Adrenal gland (tissue), 12 donors: ENCODE results near the gene HLA-DQB1. TPM values are rescaled to one million over a fixed set of nuclear protein-coding genes. Genes with fewer than 3 reads are reported as not detected.
"Not testable (repeated sequence)": the region's sequence is repeated elsewhere in the genome, so short reads cannot be mapped to it uniquely, and the experiment has no call there.

Source experiments
- DNase-seq, 7 donors: peaks; one replicate each; pipeline ENCODE4 v3.0.0-alpha.2; 2019 to 2020
- H3K27ac ChIP-seq, 5 donors: fragments of 200-600 bp; sonication (generic) in 4 of 5; 1 replicate in 3 of 5; 2 replicates in 2 of 5; pipeline versions ENCODE4 v1.5.1 to v1.8.0; 2016 to 2020; ENCODE audit warnings: mild to moderate bottlenecking in 1 of 5
- H3K27me3 ChIP-seq: fragments of 200-600 bp; 2 replicates; pipeline ENCODE4 v1.8.0; 2021
- H3K36me3 ChIP-seq, 2 donors: fragments of 200-600 bp; replicated peaks in 1 of 2; 1 replicate in 1 of 2; 2 replicates in 1 of 2; pipeline versions ENCODE4 v1.5.1 to v1.8.0; 2018 to 2022
- H3K4me1 ChIP-seq, 2 donors: fragments of 200-600 bp; replicated peaks in 1 of 2; 1 replicate in 1 of 2; 2 replicates in 1 of 2; pipeline versions ENCODE4 v1.5.1 to v1.8.0; 2018 to 2021
- H3K4me3 ChIP-seq, 4 donors: fragments of 200-600 bp; sonication (generic) in 3 of 4; one replicate each; pipeline ENCODE4 v1.5.1; 2016 to 2018
- H3K9me3 ChIP-seq, 3 donors: fragments of 200-600 bp; sonication (generic) in 1 of 3; replicated peaks in 1 of 3; 1 replicate in 2 of 3; 2 replicates in 1 of 3; pipeline versions ENCODE4 v1.5.1 to v1.8.0; 2016 to 2021
- POLR2A ChIP-seq, 2 donors: fragments of 450-650 bp; IDR thresholded peaks; one replicate each; pipeline ENCODE4 v1.6.1; 2017; ENCODE audit warnings: antibody characterized with exemption in 2 of 2, mild to moderate bottlenecking in 2 of 2, moderate library complexity in 1 of 2
- WGBS, 4 donors: extraction: QIAGEN DNeasy Blood & Tissue Kit in 2 of 4; methylation state at CpG; one replicate each; pipeline versions ENCODE4 v1.1.5 to v1.1.7; 2013 to 2017; 5-methylcytosine and 5-hydroxymethylcytosine counted together
- intact Hi-C, 2 donors: fragments of 100-400 bp; cut with DNase I; formaldehyde crosslinking; loops; one replicate each; pipeline versions ENCODE4 v1.14.1 to v1.15.0; 2022 to 2023
- polyA plus RNA-seq, 3 donors: library from polyadenylated mRNA; stranded (reverse); fragments of 200-250 nt in 2 of 3; fragments of 350-450 nt in 1 of 3; fragmentation: Illumina TruSeq in 1 of 3; extraction: RNeasy Lipid Tissue Mini Kit (QIAGEN cat#74804) in 1 of 3; gene quantifications; one replicate each; pipeline ENCODE4 v1.2.3, GENCODE V29; 2013 to 2014
- total RNA-seq, 9 donors: library from RNA; depleted of rRNA in 4 of 9; stranded (reverse); fragments of >200 nt in 4 of 9; fragments of 120-200 nt in 1 of 9; fragmentation: NEBNext Ultra II Directional in 1 of 9; extraction: Animal tissue kit (Norgen Biotek cat#: 25700) in 1 of 9; gene quantifications; one replicate each; pipeline versions ENCODE4 v1.1.0 to v1.2.4, GENCODE V29; 2013 to 2023
- TF ChIP-seq, protein P1 (sequence below), 6 experiments: fragments of 450-650 bp in 4 of 6; fragments of 200-600 bp in 2 of 6; sonication (generic) in 1 of 6; IDR thresholded peaks; 1 replicate in 5 of 6; 2 replicates in 1 of 6; pipeline versions ENCODE4 v1.5.1 to v1.8.0; 2016 to 2021; ENCODE audit warnings: antibody characterized with exemption in 6 of 6, mild to moderate bottlenecking in 2 of 6, moderate library complexity in 1 of 6
- donor health status: healthy with polysubstance abuse.
- donor health status: Bipolar disorder and iron deficiency.
- donor health status: DM: yes; HTN: yes; CAD: no.
- donor health status: DM: no; HTN: no; CAD: no.
- donor health status: DM: no; HTN: no; CAD: no.
- donor health status: DM: yes; HTN: yes; CAD: no.

The HLA-DQB1 gene
- total and polyA plus RNA-seq, 12 donors, result 1.4 to 208 (median 9.4) TPM

DNA sequence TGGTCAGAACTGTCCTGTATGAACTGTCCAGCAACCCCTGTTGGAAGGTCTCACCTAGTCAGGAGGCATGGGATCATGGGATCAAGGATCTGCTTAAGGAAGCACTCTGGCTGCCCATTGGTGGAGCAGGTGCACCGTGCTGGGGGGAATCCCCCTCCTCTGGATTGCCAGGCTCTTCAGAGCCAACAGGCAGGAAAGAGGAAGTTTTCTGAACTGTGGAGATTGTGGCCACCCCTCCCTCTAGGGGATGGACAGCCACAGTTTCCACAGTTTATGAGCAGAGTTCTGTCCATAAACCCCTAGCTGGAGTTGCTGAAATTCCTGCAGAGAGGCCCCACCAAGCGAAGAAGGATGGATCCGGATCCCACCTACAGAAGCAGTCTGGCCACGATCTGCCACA, 13.0 kb upstream of the HLA-DQB1 start:
- no peak overlapping the region for H3K4me3 ChIP-seq
- WGBS, 4 donors, result 40 to 72% (median 58%) methylated on average over 1 to 4 of the region's 4 CpGs; no CpG with 5 or more reads in 1 of the 4 donors
- no peaks in the 10 kb centered on the region for H3K9me3 ChIP-seq
- intact Hi-C loops, result no loop called here
- TF ChIP-seq, protein P1, sequence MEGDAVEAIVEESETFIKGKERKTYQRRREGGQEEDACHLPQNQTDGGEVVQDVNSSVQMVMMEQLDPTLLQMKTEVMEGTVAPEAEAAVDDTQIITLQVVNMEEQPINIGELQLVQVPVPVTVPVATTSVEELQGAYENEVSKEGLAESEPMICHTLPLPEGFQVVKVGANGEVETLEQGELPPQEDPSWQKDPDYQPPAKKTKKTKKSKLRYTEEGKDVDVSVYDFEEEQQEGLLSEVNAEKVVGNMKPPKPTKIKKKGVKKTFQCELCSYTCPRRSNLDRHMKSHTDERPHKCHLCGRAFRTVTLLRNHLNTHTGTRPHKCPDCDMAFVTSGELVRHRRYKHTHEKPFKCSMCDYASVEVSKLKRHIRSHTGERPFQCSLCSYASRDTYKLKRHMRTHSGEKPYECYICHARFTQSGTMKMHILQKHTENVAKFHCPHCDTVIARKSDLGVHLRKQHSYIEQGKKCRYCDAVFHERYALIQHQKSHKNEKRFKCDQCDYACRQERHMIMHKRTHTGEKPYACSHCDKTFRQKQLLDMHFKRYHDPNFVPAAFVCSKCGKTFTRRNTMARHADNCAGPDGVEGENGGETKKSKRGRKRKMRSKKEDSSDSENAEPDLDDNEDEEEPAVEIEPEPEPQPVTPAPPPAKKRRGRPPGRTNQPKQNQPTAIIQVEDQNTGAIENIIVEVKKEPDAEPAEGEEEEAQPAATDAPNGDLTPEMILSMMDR (IDR thresholded peaks at IDR 0.05), result no peak
- no peak for TF ChIP-seq POLR2A (IDR thresholded peaks at IDR 0.05)
- H3K4me1 ChIP-seq, result no peaks in the 10 kb centered on the region
- H3K27me3 ChIP-seq, result no peaks in the 10 kb centered on the region
- H3K36me3 ChIP-seq, result no peaks in the 10 kb centered on the region
- no peak for DNase-seq
- H3K27ac ChIP-seq, result no peak overlapping the region

DNA sequence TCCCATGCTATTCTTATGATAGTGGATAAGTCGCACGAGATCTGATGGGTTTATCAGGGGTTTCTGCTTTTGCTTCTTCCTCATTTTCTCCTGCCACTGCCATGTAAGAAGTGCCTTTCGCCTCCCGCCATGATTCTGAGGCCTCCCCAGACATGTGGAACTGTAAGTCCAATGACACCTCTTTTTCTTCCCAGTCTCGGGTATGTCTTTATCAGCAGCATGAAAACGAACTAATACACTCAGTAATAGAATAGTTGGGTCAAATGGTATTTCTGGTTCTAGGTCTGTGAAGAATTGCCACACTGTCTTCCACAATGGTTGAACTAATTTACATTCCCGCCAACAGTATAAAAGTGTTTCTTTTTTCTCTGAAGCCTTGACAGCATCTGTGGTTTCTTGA, 7.7 kb upstream of the HLA-DQB1 start:
- intact Hi-C loops, H3K4me1 ChIP-seq, H3K4me3 ChIP-seq, H3K27ac ChIP-seq, H3K9me3 ChIP-seq, H3K36me3 ChIP-seq, DNase-seq, H3K27me3 ChIP-seq: not testable (repeated sequence)
- WGBS, 4 donors, result 76 to 87% (median 83%) methylated on average over 6 to 7 of the region's 7 CpGs

DNA sequence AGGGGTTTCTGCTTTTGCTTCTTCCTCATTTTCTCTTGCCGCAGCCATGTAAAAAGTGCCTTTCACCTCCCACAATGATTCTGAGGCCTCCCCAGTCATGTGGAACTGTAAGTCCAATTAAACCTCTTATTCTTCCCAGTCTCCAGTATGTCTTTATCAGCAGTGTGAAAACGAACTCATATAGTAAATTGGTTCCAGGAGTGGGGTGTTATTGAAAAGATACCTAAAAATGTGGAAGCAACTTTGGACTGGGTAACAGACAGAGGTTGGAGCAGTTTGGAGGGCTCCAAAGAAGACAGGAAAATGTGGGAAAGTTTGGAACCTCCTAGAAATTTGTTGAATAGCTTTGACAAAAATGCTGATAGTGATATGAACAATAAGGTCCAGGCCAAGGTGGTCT, 5.5 kb upstream of the HLA-DQB1 start:
- DNase-seq, H3K36me3 ChIP-seq, H3K27me3 ChIP-seq, H3K9me3 ChIP-seq, H3K4me1 ChIP-seq, H3K27ac ChIP-seq, H3K4me3 ChIP-seq, intact Hi-C loops: not testable (repeated sequence)
- WGBS, 4 donors, result 47 to 71% (median 64%) methylated on average over 2 of the region's 2 CpGs

DNA sequence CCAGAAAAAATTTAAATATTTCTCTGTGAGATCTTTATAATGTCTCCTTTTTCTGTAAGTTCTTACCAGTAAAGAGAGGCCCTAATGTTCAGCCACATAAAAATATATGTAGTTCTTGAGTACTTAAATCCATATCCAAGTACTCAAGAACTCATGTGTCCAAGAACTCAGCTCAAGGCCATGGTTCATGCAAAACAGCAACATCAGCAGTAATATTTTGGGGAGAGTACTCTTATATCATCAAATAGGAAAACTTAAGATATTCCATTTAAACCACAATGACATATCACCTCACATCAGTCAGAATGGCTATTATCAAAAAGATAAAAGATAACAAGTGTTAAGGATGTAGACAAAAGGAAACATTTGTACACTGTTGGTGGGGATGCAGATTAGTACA, 3.4 kb upstream of the HLA-DQB1 start:
- intact Hi-C loops, result no loop called here
- TF ChIP-seq, protein P1 (IDR thresholded peaks at IDR 0.05), result no peak
- no peak for TF ChIP-seq POLR2A (IDR thresholded peaks at IDR 0.05)

DNA sequence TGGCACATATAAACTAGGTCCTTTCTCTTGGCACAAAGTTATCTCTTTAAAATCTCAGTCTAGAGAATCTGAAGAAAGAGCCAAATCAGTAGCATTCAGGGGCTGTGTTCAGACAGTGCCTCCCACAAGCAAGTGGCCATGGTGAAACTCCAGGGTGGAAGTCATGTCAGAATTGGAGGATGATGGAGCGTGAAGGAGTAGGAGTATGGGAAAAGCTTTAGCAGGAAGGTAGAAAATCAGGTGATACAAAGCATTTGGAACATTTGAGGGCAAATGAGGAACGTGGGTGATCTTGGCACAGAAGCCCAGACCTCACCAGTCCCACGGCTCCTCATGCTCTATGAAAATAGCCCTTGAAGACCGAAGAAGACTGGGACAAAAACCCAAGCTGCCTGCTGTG, 2.8 kb upstream of the HLA-DQB1 start:
- H3K4me3 ChIP-seq, result no peak overlapping the region

More for the DNA sequence above, 3.4 kb upstream of the HLA-DQB1 start:
- Histone ChIP-seq H3K36me3 (no peaks in the 10 kb centered on the region), H3K4me3 (no peak overlapping the region), H3K27me3 (no peaks in the 10 kb centered on the region), H3K9me3 (no peaks in the 10 kb centered on the region), H3K27ac (no peak overlapping the region), H3K4me1 (no peaks in the 10 kb centered on the region)
- DNase-seq, result no peak

More for the DNA sequence above, 2.8 kb upstream of the HLA-DQB1 start:
- no peaks in the 10 kb centered on the region for H3K27me3 ChIP-seq
- H3K4me1 ChIP-seq, result no peaks in the 10 kb centered on the region
- H3K27ac ChIP-seq, result no peak overlapping the region
- no peak for TF ChIP-seq POLR2A (IDR thresholded peaks at IDR 0.05)
- TF ChIP-seq, protein P1 (IDR thresholded peaks at IDR 0.05), result no peak
- DNase-seq, result no peak
- intact Hi-C loops, result no loop called here
- no peaks in the 10 kb centered on the region for H3K9me3 ChIP-seq
- no peaks in the 10 kb centered on the region for H3K36me3 ChIP-seq
- WGBS, 4 donors, result 38 to 75% (median 71%) methylated on average over 4 of the region's 4 CpGs
